Stimulated activated CD4-positive, alpha-beta T cell treated with anti-CD3 and anti-CD28 coated beads, Interleukin-12 subunit alpha, Interleukin-12 subunit beta, amount 100 ng/mL, for 48 hours (primary cell): ENCODE measurements around the gene PRODH2.

ENCODE experiments used
- DNase-seq, 3 donors: peaks; one replicate each; pipeline ENCODE4 v3.0.0-alpha.2; 2020; ENCODE audit warnings: low read depth in 2 of 3, low spot score in 1 of 3

Gene PRODH2, protein sequence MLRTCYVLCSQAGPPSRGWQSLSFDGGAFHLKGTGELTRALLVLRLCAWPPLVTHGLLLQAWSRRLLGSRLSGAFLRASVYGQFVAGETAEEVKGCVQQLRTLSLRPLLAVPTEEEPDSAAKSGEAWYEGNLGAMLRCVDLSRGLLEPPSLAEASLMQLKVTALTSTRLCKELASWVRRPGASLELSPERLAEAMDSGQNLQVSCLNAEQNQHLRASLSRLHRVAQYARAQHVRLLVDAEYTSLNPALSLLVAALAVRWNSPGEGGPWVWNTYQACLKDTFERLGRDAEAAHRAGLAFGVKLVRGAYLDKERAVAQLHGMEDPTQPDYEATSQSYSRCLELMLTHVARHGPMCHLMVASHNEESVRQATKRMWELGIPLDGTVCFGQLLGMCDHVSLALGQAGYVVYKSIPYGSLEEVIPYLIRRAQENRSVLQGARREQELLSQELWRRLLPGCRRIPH

GRCh38 chr19:35812220-35813042 lies at the start of gene PRODH2:
TSS of gene PRODH2 (minus strand) at chr19:35812845. CDS start at chr19:35812805, 40 bp downstream.
- no peak for DNase-seq

DNA sequence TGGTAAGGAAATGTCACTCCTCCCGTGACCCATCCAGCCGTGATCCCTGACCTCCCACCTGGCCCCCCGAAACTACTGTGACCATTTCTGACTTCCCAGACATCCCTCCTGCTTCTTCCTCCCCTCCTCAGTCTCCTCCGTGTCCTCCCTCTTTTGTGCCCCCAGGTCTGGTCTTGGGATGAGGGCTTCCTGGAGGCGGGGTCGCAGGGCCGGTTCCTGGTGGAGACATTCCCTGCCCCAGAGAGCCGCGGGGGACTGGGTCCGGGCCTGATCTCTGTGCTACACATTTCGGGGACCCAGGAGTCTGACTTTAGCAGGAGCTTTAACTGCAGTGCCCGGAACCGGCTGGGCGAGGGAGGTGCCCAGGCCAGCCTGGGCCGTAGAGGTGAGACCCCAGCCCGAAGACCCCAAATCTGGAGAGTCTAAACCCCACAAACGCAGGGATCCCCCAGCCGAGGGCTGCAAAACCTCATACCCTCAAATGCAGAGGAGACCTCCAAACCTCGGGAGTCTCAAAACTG lies 49.1 kb upstream of the PRODH2 start:
- no peak for DNase-seq

DNA sequence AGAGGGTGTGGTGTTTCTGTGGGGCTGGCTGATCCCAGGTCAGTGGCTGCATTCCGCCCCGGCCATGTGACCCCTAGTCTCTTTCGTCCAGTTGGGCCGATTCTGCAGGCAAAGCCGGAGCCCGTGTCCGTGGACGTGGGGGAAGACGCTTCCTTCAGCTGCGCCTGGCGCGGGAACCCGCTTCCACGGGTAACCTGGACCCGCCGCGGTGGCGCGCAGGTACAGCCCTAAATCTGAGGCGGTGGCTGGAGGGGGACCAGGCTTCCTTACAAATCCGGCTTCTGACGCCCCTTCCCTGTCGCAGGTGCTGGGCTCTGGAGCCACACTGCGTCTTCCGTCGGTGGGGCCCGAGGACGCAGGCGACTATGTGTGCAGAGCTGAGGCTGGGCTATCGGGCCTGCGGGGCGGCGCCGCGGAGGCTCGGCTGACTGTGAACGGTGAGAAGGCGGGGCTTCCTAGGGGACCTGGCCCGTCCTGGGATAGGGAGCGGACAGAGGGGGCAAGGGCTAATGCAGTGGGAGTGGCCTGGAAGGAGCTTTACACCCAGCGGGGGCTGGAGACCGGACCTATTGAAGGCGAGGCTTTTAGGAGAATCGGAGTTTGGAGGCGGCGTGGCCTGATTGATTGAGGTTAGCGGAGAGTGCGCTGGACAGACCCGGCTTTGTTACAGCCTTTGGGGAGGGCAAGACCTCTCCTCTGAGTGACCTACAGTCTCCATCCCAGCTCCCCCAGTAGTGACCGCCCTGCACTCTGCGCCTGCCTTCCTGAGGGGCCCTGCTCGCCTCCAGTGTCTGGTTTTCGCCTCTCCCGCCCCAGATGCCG lies 48.4 kb upstream of the PRODH2 start:
- no peak for DNase-seq

- no peak for DNase-seq
Observed at GRCh38 chr19:35860436-35860817, 47.8 kb upstream of the PRODH2 start.

- no peak for DNase-seq
Observed at GRCh38 chr19:35859414-35859813, 46.8 kb upstream of the PRODH2 start.

DNA sequence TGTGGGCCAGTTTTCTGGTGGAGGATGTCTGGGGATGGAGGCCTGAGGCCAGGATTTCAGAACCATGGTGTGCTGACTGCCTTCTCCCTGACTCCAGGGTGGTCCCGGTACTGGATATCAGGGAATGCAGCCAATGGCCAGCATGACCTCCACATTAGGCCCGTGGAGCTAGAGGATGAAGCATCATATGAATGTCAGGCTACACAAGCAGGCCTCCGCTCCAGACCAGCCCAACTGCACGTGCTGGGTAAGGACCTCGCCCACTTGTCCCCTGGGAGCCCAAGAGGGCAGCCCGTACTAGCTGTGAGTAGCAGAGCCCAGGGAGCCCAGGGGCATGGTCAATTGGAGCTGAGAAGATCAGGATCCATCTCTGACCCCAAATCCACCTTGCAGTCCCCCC lies 45.7 kb upstream of the PRODH2 start:
- DNase-seq: no peak

DNA sequence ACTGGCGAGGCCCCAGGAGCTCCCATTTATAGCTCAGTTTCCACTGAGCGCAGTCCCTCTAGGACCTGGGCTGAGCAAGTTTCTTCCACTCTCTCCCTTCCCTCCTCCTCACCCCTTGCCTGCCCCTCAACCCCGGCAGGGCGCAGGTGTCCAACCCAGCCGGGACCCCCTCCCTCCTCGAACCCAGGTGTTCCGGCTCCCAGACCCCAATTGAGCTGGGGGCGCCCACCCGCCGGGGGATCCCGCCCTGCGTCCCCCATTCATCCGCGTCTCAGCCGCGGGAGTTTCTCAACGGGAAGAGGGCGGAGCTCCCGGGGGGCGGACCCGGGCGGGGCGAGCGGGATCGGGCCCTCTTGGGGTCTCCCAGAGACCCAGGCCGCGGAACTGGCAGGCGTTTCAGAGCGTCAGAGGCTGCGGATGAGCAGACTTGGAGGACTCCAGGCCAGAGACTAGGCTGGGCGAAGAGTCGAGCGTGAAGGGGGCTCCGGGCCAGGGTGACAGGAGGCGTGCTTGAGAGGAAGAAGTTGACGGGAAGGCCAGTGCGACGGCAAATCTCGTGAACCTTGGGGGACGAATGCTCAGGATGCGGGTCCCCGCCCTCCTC lies 44.0 kb upstream of the PRODH2 start, which contains the start of gene KIRREL2:
Gene KIRREL2 (plus strand): TSS at position 366 of the 604 bp plus-strand sequence. CDS start 209 bp downstream, at position 575.
- DNase-seq: no peak

- DNase-seq: no peak
Observed at GRCh38 chr19:35853038-35853756, 40.6 kb upstream of the PRODH2 start.

- no peak for DNase-seq
Observed at GRCh38 chr19:35852029-35852780, 39.6 kb upstream of the PRODH2 start, which contains the start of gene NPHS1. TSS of gene NPHS1 (minus strand) at chr19:35852504. CDS start at chr19:35851837, 667 bp downstream.

- DNase-seq: no peak
Observed at GRCh38 chr19:35851213-35852028, 38.8 kb upstream of the PRODH2 start.

DNA sequence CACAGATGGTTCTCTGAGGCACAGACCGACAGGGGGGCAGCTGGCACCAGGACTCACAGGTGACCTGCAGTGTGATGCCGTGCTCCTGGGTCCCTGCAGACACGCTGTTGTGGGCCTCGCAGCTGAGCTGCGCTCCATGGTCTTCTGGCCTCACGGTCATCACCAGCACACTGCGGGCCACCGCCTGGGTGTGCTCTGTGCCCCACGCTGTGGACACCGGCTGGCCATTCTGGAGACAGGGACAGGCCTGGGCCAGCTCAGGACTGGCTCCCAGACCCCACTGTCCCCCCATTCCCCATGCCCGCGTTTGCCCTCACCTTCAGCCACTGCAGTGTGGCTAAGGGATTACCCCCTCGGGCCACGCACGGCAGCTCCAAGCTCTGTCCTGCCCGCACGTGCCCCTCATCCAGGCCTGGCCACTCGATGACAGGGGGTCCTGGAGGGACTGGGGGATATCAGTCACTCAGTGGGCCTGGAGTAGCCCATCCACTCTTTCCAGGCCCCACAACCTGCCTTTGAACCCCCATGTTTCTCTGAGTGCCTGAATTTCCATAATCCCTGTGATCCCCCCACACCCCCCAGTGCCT lies 36.4 kb upstream of the PRODH2 start:
- no peak for DNase-seq

- no peak for DNase-seq
Observed at GRCh38 chr19:35848486-35848885, 35.8 kb upstream of the PRODH2 start.

DNA sequence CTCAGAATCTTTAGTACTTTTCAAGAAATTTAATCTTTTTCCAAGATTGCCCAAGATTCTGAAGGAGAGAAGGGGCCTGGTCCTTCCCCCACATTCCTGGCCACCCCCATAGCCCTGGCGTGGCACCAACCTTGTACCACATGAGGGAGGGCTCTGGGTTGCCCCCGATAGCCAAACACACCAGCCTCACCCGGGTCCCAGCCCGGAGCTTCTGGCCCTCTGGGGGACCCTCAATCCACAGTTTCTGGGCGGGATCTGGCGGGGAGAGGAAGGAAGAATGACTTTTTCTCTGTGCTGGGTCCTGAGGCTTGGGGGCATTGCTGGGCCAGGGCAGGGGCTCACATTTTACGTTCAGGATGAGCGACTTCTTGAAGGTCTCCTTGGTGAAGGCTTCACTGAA lies 35.3 kb upstream of the PRODH2 start:
- no peak for DNase-seq

DNA sequence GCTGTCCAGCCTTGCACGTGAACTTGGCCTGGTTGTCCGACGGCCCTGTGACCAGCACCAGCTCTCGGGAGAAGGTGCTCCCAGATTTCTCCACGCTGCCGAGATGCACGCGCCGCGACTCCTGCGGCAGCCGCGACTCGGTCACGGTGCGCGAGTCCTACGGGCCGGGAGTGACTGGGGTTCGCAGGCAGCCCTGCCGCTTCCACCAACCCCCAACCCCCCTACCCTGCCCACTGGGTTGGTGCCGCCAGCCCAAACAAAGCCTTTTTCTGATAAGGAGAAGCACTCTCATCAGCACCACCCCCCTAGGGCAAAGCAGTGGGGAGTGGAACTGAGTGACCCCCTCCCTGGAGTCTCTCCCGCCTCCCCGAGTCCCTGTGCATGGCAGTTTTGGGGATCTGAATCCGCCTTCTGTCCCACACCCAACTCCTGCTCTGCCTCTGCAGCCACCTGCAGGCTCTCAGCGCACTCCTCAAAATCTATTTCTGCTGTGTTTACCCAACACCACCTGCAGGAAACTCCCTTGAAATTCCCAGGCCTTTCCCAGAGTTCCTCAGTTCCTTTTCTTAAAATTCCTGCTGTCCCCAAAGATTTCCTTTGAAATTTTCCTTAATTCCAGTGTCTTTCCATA lies 33.5 kb upstream of the PRODH2 start:
- DNase-seq: no peak

DNA sequence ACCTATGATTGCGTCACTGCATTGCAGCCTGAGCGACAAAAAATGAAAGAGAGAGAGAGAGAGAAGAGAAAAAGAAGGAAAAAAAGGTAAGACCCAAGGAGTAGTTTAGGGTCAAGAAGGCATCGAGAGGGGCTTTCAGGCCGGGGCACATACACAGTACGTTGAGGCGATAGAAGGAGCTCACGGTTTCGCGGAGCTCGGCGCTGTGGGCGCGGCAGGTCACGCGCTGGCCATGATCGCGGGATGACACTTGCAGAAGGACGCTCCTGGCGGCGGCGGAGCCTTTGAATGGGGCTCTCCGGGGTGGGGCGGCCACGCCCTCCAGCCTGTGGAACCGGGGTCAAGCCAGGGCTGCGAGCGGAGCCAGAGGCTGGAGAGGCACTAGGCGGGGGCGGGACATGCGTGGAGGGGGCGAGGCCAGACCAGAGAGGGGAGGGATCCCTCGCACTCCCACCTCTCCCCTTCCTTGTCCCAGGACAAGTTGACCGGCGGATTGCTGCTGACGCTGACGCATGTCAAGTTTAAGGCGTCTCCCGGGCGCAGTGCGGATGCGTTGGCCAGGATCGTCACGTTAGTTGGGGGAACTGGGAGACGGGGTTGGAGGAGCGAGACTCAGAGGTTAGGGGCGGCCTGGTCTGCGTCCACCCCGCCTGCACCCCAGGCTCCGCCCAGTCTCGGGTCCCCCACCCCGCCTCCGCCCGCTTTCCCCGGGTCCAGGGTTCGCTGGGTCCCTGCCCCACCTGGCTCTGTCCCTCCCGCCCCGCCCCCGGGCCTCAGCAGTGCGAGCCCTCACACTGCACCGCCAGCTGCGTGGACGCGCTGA lies 32.8 kb upstream of the PRODH2 start:
- DNase-seq: no peak

GRCh38 chr19:35844482-35845214 lies 32.0 kb upstream of the PRODH2 start:
- DNase-seq: no peak
